Loucy (cell line): ENCODE measurements around the gene GDF7.

Experiments used
- H2AFZ ChIP-seq: fragments of 200-600 bp; sonication (generic); 2 replicates; pipeline ENCODE4 v1.6.0; 2016; ENCODE audit warnings: antibody characterized with exemption, mild to moderate bottlenecking, low read length, moderate library complexity
- H3F3A ChIP-seq: fragments of 200-600 bp; 2 replicates; pipeline ENCODE4 v1.6.0; 2016; ENCODE audit warnings: antibody characterized with exemption, low read depth, mild to moderate bottlenecking
- H3K27me3 ChIP-seq: fragments of 200-600 bp; sonication (generic); 2 replicates; pipeline ENCODE4 v1.6.1; 2014; ENCODE audit warnings: low read length, mild to moderate bottlenecking; ENCODE audit not compliant: insufficient read depth, poor library complexity, severe bottlenecking
- H3K36me3 ChIP-seq: fragments of 200-600 bp; sonication (generic); 2 replicates; pipeline ENCODE4 v1.6.1; 2016; ENCODE audit warnings: low read length; ENCODE audit not compliant: insufficient read depth
- H3K4me1 ChIP-seq: fragments of 200-600 bp; sonication (generic); 2 replicates; pipeline ENCODE4 v1.5.1; 2014; ENCODE audit warnings: low read length, mild to moderate bottlenecking; ENCODE audit not compliant: insufficient read depth, poor library complexity, severe bottlenecking
- H3K4me2 ChIP-seq: fragments of 200-600 bp; sonication (generic); 2 replicates; pipeline ENCODE4 v1.6.0; 2014; ENCODE audit warnings: antibody characterized with exemption, low read length, low read depth, mild to moderate bottlenecking; ENCODE audit not compliant: poor library complexity, severe bottlenecking
- H3K4me3 ChIP-seq: fragments of 200-600 bp; sonication (generic); 2 replicates; pipeline ENCODE4 v1.5.1; 2014; ENCODE audit warnings: low read length, mild to moderate bottlenecking, mixed read lengths; ENCODE audit not compliant: poor library complexity, severe bottlenecking
- H3K79me2 ChIP-seq: fragments of 200-600 bp; sonication (generic); 2 replicates; pipeline ENCODE4 v1.6.1; 2014; ENCODE audit warnings: low read length; ENCODE audit not compliant: insufficient read depth
- H3K9ac ChIP-seq: fragments of 200-600 bp; sonication (generic); 2 replicates; pipeline ENCODE4 v1.6.0; 2014; ENCODE audit warnings: mild to moderate bottlenecking, low read depth, low read length, moderate library complexity; ENCODE audit not compliant: poor library complexity, severe bottlenecking
- H3K9me2 ChIP-seq: fragments of 200-600 bp; sonication (generic); replicated peaks from 2 replicates; pipeline ENCODE4 v1.6.1; 2016; ENCODE audit warnings: low read depth, low read length, mixed read lengths
- H3K9me3 ChIP-seq: fragments of 200-600 bp; sonication (generic); 2 replicates; pipeline ENCODE4 v1.6.1; 2014; ENCODE audit warnings: mild to moderate bottlenecking, antibody characterized with exemption, low read length, low read depth; ENCODE audit not compliant: insufficient read depth
- H4K20me1 ChIP-seq: fragments of 200-600 bp; sonication (generic); 2 replicates; pipeline ENCODE4 v1.6.0; 2014; ENCODE audit warnings: antibody characterized with exemption, low read length, mild to moderate bottlenecking; ENCODE audit not compliant: insufficient read depth, poor library complexity, severe bottlenecking
- EZH2phosphoT487 ChIP-seq: fragments of 200-600 bp; IDR thresholded peaks from 2 replicates; pipeline ENCODE4 v1.6.1; 2018; ENCODE audit warnings: antibody characterized with exemption, mild to moderate bottlenecking, moderate library complexity, borderline replicate concordance
- TF ChIP-seq, protein P1 (sequence below): fragments of 200-600 bp; sonication (generic); conservative IDR thresholded peaks from 2 replicates; pipeline ENCODE4 v1.5.1; 2014; ENCODE audit warnings: mild to moderate bottlenecking, antibody characterized with exemption, low read length

GDF7 gene

DNA sequence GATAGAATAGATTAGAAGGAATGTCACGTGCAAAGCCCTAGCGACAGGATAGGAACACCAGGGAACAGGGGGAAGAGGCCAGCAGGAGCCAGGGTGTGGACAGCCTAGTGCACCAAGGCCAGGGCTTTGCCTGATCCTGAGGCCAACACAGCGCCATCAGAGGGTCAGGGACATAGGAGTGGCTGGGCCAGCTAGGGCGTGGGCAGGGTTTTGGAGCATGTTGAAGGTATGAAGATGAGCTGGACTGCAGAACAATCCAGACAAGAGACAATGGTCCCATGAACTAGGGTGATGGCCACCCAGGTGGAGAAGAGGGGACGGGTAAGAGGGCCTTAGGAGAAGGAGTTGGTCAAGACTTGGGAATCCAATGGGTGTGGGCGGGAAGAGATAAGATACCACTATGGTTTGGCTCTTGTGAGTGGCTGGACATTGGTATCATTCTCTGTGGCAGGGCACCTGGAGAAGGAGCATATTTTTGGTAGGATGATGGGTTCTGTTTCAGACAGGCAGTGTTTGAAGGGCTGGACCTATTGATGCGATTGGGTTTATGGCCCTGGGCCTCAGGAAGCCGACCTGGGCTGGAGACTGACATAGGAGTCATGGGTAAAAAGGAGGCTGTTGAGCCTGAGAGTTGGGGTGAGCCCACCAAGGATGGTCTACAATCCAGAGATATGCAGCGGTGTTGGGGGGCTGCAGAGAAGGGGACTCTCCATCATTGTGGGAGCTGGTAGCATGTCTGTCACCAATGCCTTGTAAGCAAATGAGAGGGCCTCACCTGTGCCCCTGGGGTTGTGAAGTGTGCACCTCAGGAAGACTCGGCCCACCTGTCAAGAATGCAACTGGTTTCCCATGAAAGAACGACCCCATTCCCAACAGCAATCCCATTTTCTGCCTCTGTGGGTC, 14.0 kb upstream of the GDF7 start:
- TF ChIP-seq EZH2phosphoT487 = no peak
- TF ChIP-seq, protein P1, sequence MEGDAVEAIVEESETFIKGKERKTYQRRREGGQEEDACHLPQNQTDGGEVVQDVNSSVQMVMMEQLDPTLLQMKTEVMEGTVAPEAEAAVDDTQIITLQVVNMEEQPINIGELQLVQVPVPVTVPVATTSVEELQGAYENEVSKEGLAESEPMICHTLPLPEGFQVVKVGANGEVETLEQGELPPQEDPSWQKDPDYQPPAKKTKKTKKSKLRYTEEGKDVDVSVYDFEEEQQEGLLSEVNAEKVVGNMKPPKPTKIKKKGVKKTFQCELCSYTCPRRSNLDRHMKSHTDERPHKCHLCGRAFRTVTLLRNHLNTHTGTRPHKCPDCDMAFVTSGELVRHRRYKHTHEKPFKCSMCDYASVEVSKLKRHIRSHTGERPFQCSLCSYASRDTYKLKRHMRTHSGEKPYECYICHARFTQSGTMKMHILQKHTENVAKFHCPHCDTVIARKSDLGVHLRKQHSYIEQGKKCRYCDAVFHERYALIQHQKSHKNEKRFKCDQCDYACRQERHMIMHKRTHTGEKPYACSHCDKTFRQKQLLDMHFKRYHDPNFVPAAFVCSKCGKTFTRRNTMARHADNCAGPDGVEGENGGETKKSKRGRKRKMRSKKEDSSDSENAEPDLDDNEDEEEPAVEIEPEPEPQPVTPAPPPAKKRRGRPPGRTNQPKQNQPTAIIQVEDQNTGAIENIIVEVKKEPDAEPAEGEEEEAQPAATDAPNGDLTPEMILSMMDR = no peak

DNA sequence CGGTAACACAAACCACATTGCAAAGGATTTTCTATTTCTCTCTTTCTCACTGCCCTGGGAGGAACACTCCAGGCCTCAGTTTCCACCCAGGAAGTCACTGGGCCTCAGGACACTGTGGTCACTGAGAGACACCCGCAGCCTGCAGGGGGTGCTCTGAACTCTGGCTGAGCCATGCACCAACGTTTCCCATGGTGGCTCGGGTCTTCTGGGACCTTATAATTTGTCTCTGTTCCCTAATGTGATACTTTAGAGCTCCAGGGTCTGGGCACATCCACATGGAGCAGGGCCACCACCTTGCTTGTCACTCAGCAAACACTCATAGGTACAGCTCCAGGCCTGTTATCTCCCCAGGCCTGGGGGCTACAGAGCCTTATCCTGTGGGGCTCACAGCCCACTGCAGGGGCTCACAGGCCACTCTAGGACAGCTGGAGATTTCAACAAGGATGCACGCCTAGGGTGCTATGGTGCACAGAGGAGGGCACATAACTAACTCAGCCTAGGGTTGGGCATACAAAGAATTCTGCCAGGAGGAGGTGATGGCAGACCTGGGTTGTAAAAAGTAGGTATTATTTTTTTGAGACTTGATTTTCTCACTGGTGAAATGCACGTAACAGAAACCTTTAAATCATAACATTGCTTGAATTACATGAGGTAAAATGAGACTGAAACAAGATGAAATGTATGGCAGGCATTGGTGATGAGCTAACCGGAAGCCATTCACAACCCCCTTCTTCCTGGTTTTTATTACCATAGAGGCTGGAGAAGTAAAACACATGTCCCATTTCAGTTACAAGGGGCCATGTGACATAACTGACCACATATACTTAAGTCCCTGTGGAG, 13.0 kb upstream of the GDF7 start:
- H3K4me2 ChIP-seq = peak overlapping the region; percentile 47
- no peak for TF ChIP-seq EZH2phosphoT487
- TF ChIP-seq, protein P1 = peak; percentile 45; the same call in 1 of the 2 replicates
- peaks cover 4% of the 10 kb centered on the region; the same call in 1 of the 2 replicates for H3K79me2 ChIP-seq
- H3K9me2 ChIP-seq = no peaks in the 10 kb centered on the region
- 0 out of 2 replicates have a peak overlapping the region, but pooled peaks have one; percentile 30 for H2AFZ ChIP-seq
- H3K4me1 ChIP-seq = peaks cover 72% of the 10 kb centered on the region
- H3K36me3 ChIP-seq = no peaks in the 10 kb centered on the region
- no peaks in the 10 kb centered on the region for H3K9me3 ChIP-seq
- peak overlapping the region; percentile 66 for H3K9ac ChIP-seq
- peak overlapping the region; percentile 28 for H3K4me3 ChIP-seq
- no peaks in the 10 kb centered on the region; the same call in 1 of the 2 replicates for H3F3A ChIP-seq
- H3K27me3 ChIP-seq = no peaks in the 10 kb centered on the region
- no peaks in the 10 kb centered on the region for H4K20me1 ChIP-seq

More for the DNA sequence above, 14.0 kb upstream of the GDF7 start:
- no peak overlapping the region for H3K4me3 ChIP-seq
- peak overlapping the region; percentile 47 for H3K4me2 ChIP-seq
- H3K9ac ChIP-seq = peak overlapping the region; percentile 79
- H3F3A ChIP-seq = no peaks in the 10 kb centered on the region; the same call in 1 of the 2 replicates
- peaks cover 4% of the 10 kb centered on the region; the same call in 1 of the 2 replicates for H3K79me2 ChIP-seq
- H3K36me3 ChIP-seq = no peaks in the 10 kb centered on the region
- no peak overlapping the region for H2AFZ ChIP-seq
- no peaks in the 10 kb centered on the region for H3K9me2 ChIP-seq
- peaks cover 80% of the 10 kb centered on the region for H3K4me1 ChIP-seq
- H3K9me3 ChIP-seq = no peaks in the 10 kb centered on the region
- H3K27me3 ChIP-seq = no peaks in the 10 kb centered on the region
- H4K20me1 ChIP-seq = no peaks in the 10 kb centered on the region

DNA sequence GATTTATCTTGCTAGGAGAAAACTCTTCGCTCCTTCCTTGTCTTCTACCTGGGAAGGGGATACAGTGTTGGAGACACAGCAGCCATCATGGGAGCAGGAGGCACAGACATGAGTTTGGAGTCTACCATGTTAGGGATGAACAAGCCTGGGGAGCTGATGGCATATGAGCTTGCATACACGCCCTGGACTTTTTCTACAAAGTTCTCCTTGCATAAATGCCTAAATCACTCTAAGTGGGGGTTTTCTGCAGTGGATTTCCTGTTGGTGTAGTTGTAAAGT, 12.5 kb upstream of the GDF7 start:
- H3F3A ChIP-seq = no peaks in the 10 kb centered on the region; the same call in 1 of the 2 replicates
- H3K79me2 ChIP-seq = peaks cover 4% of the 10 kb centered on the region; the same call in 1 of the 2 replicates
- no peaks in the 10 kb centered on the region for H3K9me3 ChIP-seq
- H4K20me1 ChIP-seq = no peaks in the 10 kb centered on the region
- no peaks in the 10 kb centered on the region for H3K27me3 ChIP-seq
- H3K36me3 ChIP-seq = no peaks in the 10 kb centered on the region
- H2AFZ ChIP-seq = 0 out of 2 replicates have a peak overlapping the region, but pooled peaks have one; percentile 30
- H3K4me1 ChIP-seq = peaks cover 68% of the 10 kb centered on the region
- no peaks in the 10 kb centered on the region for H3K9me2 ChIP-seq
- TF ChIP-seq EZH2phosphoT487 = no peak
- TF ChIP-seq, protein P1 = no peak
- peak overlapping the region; percentile 13 for H3K9ac ChIP-seq
- H3K4me2 ChIP-seq = peak overlapping the region; percentile 47
- peak overlapping the region; percentile 9 for H3K4me3 ChIP-seq
